ENCODE results near the gene ZNF474.

DNA sequence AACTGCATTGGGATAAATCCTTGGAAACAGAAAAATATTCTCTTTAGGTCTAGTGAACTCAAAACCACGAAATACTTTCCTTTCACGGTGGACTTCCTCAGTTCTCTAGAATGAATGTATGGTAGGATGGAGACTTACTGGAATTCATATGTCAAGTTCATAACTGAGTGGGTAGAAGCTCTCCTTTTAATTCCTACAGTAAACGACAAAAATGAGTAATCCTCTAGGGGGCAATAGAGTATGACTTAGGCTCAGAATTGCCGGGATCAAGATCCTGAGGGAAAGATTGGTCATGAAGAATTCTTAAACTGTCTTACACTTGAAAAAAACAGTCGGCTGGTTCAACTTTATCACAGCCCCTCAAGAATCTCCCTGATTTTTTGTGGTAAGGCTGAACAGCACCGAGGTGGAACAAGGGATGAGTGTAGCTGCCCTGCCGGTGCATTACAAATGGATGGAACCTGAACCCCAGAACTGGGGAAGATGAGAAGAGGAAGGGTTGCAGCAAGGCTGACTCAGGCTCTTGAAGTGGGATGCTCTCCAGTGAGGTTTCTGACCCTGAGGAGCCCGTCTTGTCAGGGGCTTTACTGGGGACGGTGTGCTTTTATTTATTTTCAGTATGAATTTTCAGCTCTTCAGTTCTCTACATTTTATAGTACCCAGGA lies 37.3 kb upstream of the ZNF474 start:
- TF ChIP-seq, protein P1, sequence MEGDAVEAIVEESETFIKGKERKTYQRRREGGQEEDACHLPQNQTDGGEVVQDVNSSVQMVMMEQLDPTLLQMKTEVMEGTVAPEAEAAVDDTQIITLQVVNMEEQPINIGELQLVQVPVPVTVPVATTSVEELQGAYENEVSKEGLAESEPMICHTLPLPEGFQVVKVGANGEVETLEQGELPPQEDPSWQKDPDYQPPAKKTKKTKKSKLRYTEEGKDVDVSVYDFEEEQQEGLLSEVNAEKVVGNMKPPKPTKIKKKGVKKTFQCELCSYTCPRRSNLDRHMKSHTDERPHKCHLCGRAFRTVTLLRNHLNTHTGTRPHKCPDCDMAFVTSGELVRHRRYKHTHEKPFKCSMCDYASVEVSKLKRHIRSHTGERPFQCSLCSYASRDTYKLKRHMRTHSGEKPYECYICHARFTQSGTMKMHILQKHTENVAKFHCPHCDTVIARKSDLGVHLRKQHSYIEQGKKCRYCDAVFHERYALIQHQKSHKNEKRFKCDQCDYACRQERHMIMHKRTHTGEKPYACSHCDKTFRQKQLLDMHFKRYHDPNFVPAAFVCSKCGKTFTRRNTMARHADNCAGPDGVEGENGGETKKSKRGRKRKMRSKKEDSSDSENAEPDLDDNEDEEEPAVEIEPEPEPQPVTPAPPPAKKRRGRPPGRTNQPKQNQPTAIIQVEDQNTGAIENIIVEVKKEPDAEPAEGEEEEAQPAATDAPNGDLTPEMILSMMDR (IDR thresholded peaks at IDR 0.05) = no peak
- TF ChIP-seq EZH2 (IDR thresholded peaks at IDR 0.05; ENCODE audit: borderline replicate concordance, insufficient read depth, low read depth, low read length, poor library complexity, severe bottlenecking) = no peak

All from B cell (primary cell).